NCI-H128 (cell line): ENCODE data around the gene CGB1.
"Not testable (repeated sequence)": the region's sequence is repeated elsewhere in the genome, so short reads cannot be mapped to it uniquely, and the experiment has no call there.

Source experiments
- DNase-seq: peaks from one replicate; lab custom pipeline; 2025; ENCODE audit not compliant: unreplicated experiment; lab: John Stamatoyannopoulos, UW

CGB1 gene

DNA sequence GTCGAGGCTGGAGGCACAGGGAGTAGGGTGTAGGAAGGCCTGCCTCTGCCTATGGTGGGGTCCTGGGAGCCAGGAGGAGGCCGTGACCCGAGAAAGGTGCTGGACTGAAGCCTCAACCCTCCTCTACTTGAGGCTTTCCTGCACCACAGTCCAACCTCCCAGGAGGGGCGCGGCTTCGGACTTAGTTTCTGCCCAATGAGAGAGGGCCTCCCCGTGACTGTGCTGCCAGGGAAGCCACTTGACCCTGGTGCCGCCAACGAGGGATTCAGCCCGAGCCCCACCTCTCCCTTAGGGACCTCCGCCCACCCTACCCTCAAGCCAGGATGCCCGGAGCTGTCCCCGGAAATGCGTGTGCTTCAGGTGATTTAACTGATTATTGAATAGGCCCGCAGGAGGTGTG is 12.5 kb downstream of the CGB1 start, which contains the start of gene CGB3:
CGB3 (minus strand) TSS at position 101 of the 400 bp plus-strand sequence. CDS start 362 bp downstream, outside the sequence.
- not testable (repeated sequence) for DNase-seq

DNA sequence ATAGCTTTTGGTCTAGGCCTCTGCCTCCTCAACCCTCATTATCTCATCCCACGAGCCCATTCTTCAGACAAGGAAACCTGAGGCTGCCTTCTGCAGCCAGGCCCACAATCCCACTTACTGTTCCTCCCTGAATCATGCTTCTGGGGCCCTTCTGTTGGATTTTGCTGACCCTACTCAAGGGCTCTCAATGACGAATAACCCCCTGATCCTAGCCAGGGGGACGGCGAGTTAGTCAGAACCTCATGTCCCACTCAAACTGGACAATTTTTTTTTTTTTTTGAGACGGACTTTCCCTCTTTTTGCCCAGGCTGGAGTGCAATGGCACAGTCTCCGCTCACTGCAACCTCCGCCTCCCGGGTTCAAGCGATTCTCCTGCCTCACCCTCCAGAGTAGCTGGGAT is 14.6 kb downstream of the CGB1 start:
- DNase-seq = no peak

DNA sequence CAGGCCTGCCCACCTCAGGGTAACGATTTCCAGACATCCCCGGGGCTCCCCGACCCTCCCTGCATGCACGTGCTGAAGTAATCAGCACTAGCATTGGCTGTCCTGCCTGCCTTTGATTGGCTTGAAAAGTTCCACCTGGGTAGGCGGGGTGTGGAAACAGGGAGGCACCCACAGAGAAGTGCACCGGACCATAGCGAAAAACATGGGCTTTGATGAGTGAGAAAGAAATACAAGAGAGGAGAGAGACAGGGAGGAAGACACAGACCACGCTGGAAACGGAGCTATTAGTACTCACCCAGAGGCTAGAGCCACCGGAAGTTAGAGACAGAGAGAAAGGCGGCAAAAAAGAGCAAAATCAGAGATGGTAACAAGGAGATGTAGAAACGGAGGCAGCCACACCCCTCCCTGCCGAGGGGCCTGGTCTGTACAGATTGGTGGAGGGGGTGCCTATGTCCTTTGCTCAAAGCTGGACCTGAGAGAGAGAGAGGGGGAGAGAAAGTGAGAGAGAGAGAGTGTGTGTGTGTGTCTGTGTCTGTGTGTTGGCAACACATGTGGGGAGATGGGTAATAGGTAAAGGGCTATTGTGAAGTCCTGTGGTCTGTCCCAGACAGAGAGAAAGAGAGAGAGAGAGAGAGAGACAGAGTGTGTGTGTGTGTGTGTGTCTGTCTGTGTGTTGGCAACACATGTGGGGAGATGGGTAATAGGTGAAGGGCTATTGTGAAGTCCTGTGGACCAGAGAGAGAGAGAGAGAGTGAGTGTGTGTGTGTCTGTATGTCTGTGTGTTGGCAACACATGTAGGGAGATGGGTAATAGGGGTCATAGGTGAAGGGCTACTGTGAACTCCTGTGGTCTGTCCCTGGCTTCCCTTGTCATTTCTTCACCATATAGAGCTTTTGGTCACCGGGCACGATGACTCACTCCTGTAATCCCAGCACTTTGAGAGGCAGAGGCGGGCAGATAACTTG is 15.5 kb downstream of the CGB1 start:
- no peak for DNase-seq

DNA sequence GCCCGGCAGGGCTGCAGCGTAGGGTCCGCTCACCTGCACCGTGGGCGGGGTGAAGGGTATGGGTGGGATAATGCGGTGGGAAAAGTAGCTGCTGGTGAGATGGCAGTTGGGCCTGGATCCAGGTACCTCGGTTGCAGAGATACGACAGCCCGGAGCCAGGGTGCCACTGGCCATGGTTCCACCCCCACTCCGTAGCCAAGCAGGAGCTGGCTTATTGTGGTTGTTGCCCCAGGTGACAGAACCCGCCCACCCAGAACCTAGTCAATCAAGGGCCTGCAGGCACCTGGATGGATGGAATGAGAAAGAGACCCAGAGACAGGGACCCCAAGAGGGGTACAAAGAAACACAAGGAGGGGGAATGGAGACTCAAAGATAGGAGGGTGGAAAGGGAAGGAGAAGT is 16.4 kb downstream of the CGB1 start:
- DNase-seq = no peak

DNA sequence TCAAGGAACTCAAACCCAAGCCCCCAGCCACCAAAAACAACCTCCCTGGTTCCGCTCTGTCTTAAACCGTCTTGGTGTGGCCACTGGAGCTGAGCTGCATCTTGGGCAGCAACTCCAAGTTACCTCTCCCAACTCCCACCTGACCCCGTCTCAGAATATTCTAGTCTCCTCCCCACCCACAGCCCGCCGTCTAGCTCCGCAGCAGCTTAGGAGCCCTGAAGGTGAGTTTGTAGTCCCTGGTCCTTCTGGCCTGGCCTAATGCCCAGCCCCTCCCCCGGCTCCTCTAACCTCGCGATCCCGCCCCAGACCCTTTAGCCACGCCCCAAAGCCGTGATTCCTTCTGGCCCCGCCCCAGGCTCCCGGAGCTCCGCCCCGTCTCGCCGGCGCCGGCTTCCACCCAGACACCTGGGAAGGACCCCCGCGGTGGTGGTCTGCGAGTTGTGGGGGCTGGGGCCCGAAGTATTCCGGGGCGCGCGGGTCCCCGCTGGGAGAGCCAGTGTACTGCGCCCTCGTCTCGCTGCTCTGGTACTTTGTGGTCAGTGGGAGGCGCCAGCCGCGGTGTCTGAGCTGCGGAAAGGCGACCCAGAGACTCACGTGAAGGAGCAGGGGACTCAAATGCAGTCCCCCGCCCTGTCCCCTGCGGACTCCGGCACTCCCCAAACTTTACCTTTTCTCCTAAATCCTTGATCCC is 17.3 kb downstream of the CGB1 start:
- DNase-seq = no peak

DNA sequence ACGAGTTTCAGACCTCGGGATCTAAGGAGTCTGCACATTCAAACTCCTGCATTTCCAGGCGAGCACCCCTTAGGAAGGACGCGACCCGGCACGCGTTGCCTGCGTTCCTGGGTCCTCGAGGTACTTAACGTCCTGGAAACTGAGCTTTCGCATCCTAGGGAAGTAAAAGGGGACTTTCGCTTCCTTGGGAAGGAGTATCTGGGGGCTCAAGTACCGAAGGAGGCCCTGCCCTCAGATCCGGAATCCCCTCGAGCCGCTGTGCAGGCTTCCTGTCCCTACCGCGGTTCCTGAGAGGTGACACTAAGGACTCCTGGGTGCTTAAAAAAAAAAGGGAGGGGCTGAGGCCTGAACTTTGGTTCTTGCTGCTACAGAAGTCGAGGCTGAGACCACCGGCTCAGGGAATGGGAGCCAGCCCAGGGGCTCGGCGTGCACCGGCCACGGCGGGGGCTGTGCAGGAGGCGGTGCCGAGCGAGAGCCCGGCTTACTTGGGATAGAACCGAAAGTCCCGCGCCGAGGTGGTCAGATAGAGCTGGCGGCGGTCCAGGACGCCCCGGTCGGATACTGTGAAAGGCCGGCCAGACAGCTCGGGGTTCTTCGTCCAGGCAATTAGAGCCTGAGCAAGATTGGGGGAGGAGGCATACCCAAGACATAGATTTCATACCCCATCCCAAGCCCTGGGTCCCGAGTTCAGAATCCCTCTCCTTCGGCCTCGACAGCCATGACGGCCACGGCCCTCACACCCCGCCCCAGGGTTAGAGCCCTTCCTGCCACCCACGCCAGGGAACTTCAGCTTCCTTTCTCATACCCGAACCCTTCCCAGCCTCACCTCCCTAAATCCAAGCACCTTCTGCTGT is 18.1 kb downstream of the CGB1 start:
- not testable (repeated sequence) for DNase-seq

DNA sequence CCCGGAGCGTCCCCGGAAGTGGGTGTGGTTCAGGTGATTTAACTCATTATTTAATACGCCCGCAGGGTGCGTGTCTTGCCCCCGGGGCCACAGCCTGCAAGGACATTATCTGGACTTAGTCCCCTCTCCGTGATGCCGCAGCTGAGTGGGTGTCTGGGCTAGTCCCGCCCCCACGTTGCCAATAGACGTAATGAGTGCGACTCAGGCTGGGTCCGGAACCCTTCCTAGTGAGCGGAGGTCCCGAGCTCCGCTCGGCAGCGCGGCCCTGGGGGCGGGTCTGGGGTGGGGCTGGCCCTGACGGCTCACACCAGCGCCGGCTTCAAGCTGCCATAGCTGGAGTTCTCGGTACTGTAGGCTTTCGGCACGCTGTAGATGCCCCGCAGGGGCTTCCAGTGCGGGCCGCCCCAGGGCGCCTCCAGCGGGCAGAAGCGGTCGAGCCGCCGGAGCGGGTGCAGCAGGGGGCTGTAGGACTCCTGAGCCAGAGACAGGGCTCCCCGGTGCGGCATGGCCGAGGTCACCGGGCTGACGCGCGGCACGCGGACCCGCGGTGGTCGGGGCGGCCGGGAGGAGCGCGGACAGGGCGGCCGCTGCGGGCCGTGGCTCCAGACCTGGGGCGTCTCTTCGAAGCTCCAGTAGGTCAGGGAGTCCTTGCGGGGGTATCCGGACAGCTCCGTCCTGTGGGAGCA is 18.9 kb downstream of the CGB1 start:
- DNase-seq = no peak

DNA sequence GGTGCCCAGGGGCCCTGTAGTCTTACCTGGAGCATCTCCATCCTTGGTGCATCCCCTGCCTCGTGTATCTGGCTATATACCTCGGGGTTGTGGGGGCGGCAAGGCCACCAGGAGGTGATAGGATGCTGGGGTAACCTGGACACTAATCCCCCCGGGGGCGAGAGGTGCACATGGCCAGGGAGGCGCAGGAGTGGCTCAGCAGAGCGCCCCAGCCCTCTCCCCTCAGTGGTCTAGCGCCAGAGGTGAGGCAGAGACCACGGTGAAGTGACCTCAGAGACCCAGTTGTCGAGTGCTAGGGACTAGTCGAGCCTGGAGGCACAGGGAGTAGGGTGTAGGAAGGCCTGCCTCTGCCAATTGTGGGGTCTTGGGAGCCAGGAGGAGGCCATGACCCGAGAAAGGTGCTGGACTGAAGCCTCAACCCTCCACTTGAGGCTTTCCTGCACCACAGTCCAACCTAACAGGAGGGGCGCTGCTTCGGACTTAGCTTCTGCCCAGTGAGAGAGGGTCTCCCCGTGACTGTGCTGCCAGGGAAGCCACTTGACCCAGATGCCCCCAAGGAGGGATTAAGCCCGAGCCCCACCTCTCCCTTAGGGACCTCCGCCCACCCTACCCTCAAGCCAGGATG is 19.5 kb downstream of the CGB1 start, which contains the start of gene LHB:
LHB (minus strand) TSS at position 51 of the 625 bp plus-strand sequence; CDS start at position 41, 10 bp downstream.
- DNase-seq = no peak

DNA sequence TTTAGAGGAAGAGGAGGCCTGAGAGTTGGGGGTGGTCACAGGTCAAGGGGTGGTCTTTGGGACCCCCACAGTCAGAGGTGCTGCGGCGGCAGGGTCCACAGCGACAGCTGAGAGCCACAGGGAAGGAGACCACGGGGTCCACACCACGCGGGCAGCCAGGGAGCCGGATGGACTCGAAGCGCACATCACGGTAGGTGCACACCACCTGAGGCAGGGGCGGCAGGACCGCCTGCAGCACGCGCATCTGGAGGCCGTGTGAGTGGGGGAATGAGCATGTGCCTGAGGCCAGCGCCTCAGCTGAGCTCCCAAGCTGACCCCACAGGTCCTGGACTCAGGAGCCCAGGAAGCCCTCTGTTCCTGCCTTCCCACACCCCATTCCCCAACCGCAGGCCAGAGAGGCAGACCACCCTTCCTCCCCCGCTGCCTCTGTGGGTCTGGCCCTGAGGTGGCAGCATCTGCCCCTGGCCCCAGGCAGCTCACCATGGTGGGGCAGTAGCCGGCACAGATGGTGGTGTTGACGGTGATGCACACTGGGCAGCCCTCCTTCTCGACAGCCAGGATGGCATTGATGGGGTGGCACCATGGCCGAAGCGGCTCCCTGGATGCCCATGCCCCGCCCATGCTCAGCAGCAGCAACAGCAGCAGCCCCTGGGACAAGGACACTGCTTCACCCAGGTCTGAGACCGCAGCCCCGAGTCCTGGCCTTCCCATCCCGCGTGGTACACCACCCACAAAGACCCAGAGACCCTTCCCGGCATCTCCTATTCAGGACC is 20.4 kb downstream of the CGB1 start:
- DNase-seq = no peak

DNA sequence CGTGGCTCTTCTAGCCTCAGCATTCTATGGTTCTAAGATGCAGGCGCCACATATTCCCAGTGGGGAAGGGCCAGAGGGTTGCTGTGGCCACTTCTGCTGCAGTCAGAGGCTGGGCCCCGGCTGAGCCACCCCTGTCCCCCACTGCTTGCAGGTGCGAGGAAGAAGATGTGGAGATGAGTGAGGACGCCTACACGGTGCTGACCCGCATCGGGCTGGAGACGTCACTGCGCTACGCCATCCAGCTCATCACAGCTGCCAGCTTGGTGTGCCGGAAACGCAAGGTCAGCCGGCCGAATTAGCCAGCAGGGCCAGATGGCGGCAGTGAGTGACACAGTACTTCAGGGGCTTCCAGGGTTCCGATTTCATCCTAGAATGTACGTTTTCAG is 21.8 kb downstream of the CGB1 start:
- DNase-seq = no peak

DNA sequence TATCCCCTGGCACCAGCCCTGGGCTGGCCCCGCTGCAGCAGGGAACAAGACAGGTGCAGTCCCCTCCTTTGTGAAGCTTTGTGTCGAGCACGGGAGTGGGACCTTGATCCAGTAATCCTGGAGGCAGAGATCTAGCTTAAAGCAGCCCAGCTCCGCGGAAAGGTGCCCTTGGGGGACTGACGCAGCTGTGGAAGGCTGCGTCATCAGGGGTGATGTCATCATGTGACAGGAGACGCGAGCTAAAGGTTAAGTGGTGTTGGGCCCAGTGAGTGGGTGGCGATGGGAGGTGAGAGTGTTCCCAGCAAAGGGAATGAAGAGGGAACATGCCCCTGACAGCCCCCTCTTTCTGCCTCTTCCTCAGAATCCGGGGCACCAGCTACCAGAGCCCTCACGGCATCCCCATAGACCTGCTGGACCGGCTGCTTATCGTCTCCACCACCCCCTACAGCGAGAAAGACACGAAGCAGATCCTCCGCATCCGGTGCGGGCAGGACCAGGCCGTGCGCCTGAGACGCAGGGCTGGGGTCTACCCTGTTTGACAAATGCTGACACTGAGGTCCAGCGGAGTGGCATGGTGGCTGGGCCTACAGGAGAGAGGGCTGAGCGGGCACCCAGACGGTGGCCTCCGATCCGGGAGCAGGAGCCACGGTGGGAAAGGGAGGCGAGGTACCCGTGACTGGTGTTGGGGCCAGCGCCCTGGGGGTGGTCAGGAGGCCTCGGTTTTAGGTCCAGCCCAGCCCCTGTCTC is 22.4 kb downstream of the CGB1 start:
- no peak for DNase-seq

DNA sequence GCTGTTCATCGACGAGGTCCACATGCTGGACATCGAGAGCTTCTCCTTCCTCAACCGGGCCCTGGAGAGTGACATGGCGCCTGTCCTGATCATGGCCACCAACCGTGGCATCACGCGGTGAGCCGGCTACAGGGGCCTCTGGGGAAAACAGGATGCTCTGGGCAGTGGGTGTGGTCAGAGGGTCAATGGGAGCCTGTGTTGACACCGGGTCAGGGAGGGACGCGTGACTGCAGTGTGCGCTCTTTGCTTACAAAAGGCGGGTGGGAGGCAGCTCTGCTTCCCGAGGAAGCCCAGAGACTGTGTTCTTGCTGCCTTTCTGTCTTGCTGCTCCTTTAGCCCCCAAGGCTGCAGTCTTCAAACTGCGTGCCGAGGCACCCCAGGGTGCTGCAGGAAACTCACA is 25.5 kb downstream of the CGB1 start:
- no peak for DNase-seq

DNA sequence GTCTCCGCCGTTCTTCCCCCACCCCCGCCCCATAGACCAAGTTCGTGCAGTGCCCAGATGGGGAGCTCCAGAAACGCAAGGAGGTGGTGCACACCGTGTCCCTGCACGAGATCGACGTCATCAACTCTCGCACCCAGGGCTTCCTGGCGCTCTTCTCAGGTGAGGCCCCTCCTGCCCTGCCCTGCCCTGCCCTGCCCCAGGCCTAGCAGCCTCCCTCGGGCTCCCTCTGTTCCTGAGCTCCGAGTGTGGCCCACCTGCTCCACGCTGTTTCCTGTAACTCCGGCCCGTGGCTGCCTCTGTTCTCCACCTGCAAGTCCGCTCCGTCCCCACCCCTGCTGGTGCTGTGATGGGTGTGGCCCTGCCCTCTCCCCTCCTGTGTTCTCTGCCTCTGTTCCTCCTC is 26.2 kb downstream of the CGB1 start:
- DNase-seq = no peak

DNA sequence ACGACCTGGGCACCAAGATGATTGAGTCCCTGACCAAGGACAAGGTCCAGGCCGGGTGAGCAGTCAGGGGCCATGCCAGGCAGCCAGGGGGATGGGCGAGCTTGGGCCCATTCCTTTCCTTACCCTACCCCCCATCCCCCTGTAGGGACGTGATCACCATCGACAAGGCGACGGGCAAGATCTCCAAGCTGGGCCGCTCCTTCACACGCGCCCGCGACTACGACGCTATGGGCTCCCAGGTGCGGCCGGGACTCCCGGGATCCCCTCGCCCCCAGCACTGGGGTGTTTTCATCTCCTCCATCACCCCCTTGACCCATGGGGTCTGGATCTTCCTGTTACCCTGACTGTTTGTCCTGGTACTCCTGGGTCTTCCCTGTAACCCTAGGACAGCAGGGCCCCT is 26.9 kb downstream of the CGB1 start:
- DNase-seq = no peak

DNA sequence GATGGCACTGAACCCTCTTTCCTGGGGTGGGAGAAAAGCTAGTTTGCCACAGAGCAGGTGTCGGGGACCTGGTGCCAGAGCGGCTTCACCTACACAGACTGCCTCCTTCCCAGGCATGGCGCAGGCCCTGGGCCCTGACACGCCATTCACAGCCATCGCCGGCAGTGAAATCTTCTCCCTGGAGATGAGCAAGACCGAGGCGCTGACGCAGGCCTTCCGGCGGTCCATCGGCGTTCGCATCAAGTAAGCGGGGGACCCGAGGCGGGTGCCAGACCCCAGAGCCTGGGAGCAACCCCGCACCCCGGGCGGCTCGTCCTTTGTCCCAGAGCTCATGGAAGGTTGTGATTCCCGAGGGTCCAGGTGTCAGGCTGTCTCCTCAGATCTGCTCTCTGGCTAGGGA is 29.8 kb downstream of the CGB1 start:
- DNase-seq = no peak

DNA sequence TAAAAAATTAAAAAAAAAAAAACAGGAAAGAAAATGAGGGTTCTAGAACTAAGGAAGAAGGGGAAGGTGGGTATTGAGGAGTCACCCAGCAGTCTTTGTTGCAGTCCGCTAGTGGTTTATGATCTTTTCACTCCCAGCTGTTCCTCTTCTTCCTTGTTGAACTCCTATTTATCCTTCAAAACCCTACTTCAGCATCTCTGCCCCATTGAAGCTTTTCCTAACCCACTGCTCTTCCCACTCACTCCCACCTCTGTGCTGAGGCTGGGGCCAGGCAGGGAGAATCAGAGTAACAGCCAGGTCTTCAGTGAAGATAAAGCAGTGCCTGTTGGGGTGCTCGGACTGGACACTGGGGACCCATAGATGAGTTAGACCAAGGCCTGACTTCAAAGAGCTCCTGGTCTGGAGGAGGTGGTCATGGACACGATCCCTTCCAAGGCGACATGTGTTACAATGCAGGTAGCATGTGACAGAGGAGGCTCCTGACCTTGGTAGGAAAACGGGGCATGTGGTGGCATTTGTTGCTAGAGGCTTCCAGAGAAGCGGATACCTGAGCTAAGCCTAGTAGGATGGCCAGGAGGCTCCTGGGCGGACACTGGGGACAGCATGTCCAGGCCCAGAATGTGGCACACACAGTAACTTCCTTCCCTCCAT is 31.6 kb downstream of the CGB1 start:
- DNase-seq = no peak

DNA sequence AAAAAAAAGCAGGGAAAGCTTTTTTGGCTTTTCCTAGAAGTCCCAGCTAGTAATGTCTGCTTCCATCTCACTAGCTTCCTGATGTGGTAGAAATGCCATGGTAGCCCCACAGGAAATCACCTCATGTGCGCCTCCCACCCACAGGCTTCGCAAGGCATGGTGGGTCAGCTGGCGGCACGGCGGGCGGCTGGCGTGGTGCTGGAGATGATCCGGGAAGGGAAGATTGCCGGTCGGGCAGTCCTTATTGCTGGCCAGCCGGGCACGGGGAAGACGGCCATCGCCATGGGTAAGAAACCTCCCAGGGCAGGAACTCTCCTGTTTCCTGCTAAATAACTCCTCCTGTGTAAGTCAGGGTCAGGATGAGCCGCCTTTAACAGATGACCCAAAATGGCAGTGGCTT is 32.6 kb downstream of the CGB1 start:
- no peak for DNase-seq
